ENCODE results near the gene GRK6. TPM values are rescaled to one million over a fixed set of nuclear protein-coding genes. Genes with fewer than 3 reads are reported as not detected.

Gene GRK6
- total and polyA plus RNA-seq, 9 of the 15 experiments (the other 6 are each of a cell fraction or from before 2014, with no cell fraction given) = 0.63 to 122 (median 44.5) TPM

GRCh38 chr5:177455036-177455660 is 28.7 kb downstream of the GRK6 start (continued):
- no peak for TF ChIP-seq PCBP2 (IDR thresholded peaks at IDR 0.05; ENCODE audit: low read depth, low read length, poor library complexity, severe bottlenecking)
- no peak for TF ChIP-seq CHD4 (IDR thresholded peaks at IDR 0.05; ENCODE audit: insufficient read depth, insufficient replicate concordance, low read depth, low read length, poor library complexity, severe bottlenecking)
- 0 out of 2 replicates have a peak, but pooled peaks have one; percentile 55 for TF ChIP-seq MITF (IDR thresholded peaks at IDR 0.05)
- TF ChIP-seq NR4A1 (CRISPR knock-in tag; IDR thresholded peaks at IDR 0.05) = peak; percentile 52; the same call in 1 of the 2 replicates
- no peak for TF ChIP-seq NR4A1 (tag; IDR thresholded peaks at IDR 0.05)
- TF ChIP-seq MAFG (tag; conservative IDR thresholded peaks at IDR 0.05) = no peak
- no peak for TF ChIP-seq SAP30 (IDR thresholded peaks at IDR 0.05; ENCODE audit: borderline replicate concordance, insufficient read depth, low read depth, low read length, poor library complexity, severe bottlenecking)
- TF ChIP-seq FOXK1 (CRISPR knock-in tag; IDR thresholded peaks at IDR 0.05; ENCODE audit: borderline replicate concordance) = no peak
- TF ChIP-seq PTBP1 (IDR thresholded peaks at IDR 0.05; ENCODE audit: low read depth, low read length) = no peak
- no peak for TF ChIP-seq CCAR2 (IDR thresholded peaks at IDR 0.05; ENCODE audit: low read depth, low read length)
- peak; percentile 79; the same call in 1 of the 2 replicates for TF ChIP-seq MTA3 (IDR thresholded peaks at IDR 0.05; ENCODE audit: borderline replicate concordance)
- TF ChIP-seq ZNF778 (CRISPR knock-in tag; IDR thresholded peaks at IDR 0.05) = no peak
- peak; percentile 55; the same call in 1 of the 2 replicates for TF ChIP-seq CREB3L1 (IDR thresholded peaks at IDR 0.05; ENCODE audit: borderline replicate concordance, low read depth)
- TF ChIP-seq SNAPC5 (CRISPR knock-in tag; IDR thresholded peaks at IDR 0.05) = no peak
- no peak for TF ChIP-seq GTF2E2 (tag; IDR thresholded peaks at IDR 0.05)
- peak; percentile 38 to 83; a peak in 3 of 4 replicates for TF ChIP-seq NONO (IDR thresholded peaks at IDR 0.05; ENCODE audit: low read depth in 2 of 2, low read length in 1 of 2)
- peak in 1 of 2 experiments; percentile 24; a peak in 1 of 4 replicates for TF ChIP-seq FOXA3 (CRISPR knock-in tag; conservative IDR thresholded peaks at IDR 0.05 in 1 of 2, IDR thresholded peaks at IDR 0.05 in 1 of 2)
- TF ChIP-seq ARNT (IDR thresholded peaks at IDR 0.05) = no peak
- no peak for TF ChIP-seq NFIX (CRISPR knock-in tag; IDR thresholded peaks at IDR 0.05; ENCODE audit: low read depth)
- TF ChIP-seq ZNF583 (CRISPR knock-in tag; IDR thresholded peaks at IDR 0.05) = peak; percentile 72
- no peak for TF ChIP-seq TSC22D4 (tag; IDR thresholded peaks at IDR 0.05)
- no peak for TF ChIP-seq TBL1XR1 (IDR thresholded peaks at IDR 0.05; ENCODE audit: low read length in 2 of 2)
- TF ChIP-seq BRCA1 (IDR thresholded peaks at IDR 0.05) = no peak
- no peak; the same call in 1 of the 2 replicates for TF ChIP-seq BRCA1 (CRISPR knock-in tag; IDR thresholded peaks at IDR 0.05)
- 0 out of 2 replicates have a peak, but pooled peaks have one; percentile 32 for TF ChIP-seq TGIF2 (CRISPR knock-in tag; IDR thresholded peaks at IDR 0.05)
- no peak for TF ChIP-seq HES1 (IDR thresholded peaks at IDR 0.05; ENCODE audit: low read depth)

Data from K562 (cell line).